Activated T-cell treated with anti-CD3 and anti-CD28 coated beads, Interleukin-2, amount 50 U/mL, for 48 hours (primary cell): ENCODE measurements around the gene BRSK2.
A peak's percentile ranks its signal among the peaks of the same experiment; 100 is the strongest.
"Not testable (repeated sequence)": the region's sequence is repeated elsewhere in the genome, so short reads cannot be mapped to it uniquely, and the experiment has no call there.

Experiments
- DNase-seq, 2 experiments: peaks; one replicate each; pipeline ENCODE4 v3.0.0-alpha.2; 2020

Gene BRSK2

DNA sequence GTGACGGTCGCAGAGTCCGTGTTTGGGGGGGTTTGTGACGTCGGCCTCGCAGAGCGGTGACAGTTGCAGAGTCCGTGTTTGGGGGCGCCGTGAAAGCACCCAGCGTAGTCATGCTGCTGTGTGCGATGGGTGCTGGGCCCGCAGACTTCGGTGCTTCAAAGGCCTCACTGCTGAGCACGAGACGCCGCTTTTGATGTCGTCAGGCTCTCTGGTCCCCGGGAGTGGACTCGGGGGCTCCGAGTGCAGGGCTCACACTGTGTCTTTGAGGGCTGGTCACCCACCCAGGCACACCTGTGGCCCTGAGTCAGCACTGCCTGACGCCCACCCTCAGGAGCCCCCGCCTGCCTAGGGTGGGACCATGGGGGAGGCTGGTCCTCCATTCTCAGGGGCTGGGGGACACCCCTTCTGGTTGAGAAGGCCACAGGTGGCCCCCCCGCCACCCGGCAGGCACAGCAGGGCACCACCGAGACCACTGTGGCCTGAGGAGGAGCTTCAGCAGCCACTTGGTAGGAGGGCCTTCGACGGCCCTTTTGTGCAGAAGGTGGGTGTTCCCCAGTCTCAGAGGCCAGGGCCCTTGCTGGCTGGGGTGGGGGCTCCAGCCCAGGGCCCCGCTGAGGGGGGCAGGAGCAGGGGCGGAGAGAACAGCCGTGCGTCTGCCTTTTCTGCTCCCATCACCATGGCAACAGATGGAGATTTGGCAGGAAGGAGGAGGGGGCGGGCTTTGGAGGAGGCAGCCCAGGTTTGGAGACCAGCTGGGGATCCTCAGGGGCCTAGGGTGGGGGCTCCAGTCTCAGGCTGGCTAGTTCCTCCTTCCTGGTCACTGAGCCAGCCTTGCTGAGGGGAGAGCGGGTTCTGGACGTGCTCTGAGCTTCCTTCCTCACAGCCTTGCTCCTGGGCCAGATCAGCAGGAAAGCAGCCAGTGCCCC is 20.9 kb downstream of the BRSK2 start:
- no peak for DNase-seq

GRCh38 chr11:1411301-1411700 is 21.6 kb downstream of the BRSK2 start:
- no peak for DNase-seq

DNA sequence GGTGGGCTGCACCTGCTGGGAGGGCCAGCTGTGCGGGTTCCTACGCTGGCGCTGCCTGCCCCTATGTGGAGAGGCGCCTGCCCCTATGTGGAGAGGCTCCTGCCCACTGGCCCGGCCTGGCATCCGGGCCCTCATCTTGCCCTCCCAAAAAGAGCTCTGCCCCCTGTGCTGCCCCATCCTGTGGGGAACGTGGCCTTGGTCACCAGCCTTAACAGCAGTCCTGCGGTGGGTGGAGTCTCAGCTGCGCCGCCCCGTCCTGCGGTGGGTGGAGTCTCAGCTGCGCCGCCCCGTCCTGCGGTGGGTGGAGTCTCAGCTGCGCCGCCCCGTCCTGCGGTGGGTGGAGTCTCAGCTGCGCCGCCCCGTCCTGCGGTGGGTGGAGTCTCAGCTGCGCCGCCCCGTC is 22.0 kb downstream of the BRSK2 start:
- DNase-seq = not testable (repeated sequence)

GRCh38 chr11:1412377-1413095 is 22.8 kb downstream of the BRSK2 start:
- DNase-seq = no peak

- DNase-seq = no peak
Observed at GRCh38 chr11:1414650-1415049, 24.9 kb downstream of the BRSK2 start.

DNA sequence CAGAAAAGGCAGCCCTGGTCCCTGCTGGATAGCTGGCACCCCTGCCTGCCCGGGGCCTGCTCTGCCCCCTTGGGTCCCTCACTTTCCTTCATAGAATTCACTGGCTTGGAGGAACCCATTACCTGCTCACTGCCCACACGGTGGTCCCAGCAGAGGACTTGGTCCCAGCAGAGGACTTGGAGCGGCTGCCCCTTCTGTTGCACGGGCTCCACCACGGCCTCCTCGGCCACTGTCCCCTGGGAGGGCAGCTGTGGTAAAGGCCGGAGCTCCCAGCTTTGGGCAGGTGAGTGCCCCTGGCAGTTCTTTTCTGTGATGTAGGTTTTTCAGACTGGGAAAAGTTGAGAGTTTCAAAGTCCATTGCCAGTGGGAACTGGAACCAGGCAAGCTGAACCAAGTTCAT is 25.9 kb downstream of the BRSK2 start:
- no peak for DNase-seq

- DNase-seq = not testable (repeated sequence)
Observed at GRCh38 chr11:1418192-1418795, 28.6 kb downstream of the BRSK2 start.

DNA sequence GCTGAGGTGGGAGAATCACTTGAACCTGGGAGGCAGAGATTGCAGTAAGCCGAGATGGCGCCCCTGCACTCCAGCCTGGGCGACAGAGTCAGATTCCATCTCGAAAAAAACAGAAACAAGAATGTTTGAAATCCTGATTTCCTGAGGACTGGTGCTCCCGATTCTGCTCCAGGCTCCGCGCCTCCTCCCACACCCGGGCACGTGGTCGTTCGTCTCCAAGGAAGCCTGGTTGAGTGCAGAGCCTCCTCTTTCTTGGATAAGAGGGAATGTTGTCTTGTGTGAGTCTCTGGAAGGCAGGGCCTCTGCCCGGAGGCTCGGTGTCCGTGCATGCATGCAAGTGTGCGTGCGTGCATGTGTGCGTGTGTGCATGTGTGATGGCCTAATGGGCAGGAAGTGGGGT is 30.1 kb downstream of the BRSK2 start:
- DNase-seq = no peak

- no peak for DNase-seq
Observed at GRCh38 chr11:1421291-1421690, 31.6 kb downstream of the BRSK2 start.

DNA sequence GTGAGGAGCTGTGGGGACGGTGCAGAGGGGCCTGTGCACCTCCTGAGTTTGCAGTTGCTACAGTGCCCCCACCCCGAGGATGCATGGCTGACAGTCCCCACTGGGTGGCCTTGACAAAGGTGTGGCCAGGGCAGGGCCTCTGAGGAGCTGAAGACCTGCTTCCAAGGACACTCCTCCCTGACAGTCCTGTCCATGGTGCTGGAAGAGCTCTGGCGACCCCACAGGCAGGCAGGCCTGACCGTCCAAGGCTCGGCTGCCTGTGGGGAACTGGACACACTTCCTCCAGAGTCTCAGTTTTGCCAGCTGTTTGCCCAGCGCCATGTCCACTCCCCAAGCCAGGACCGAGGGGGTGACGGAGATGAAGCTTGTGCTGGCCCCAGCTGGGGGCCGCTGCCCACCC is 32.7 kb downstream of the BRSK2 start:
- no peak for DNase-seq

- no peak for DNase-seq
Observed at GRCh38 chr11:1422981-1423380, 33.2 kb downstream of the BRSK2 start.

- DNase-seq = not testable (repeated sequence)
Observed at GRCh38 chr11:1423406-1423805, 33.7 kb downstream of the BRSK2 start.

DNA sequence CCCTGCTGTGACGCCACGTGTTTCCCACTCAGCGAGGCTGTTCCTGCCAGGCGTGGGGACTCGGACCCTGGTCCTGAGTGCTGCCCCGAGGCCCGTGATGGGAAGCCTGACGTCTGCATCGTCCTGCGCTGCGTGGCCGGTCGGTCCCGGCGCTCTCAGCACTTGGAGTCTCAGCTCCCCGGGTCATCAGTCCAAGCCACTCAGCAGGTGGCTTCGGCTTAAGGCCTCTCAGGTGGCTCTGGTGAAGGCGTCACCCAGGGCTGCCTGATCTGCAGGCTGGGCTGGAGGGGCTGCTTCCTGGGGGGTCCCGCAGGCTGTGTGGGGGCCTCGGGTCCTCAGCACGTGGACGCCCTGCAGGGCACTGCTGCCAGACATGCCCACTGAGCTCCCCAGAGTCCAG is 35.3 kb downstream of the BRSK2 start:
- no peak for DNase-seq

DNA sequence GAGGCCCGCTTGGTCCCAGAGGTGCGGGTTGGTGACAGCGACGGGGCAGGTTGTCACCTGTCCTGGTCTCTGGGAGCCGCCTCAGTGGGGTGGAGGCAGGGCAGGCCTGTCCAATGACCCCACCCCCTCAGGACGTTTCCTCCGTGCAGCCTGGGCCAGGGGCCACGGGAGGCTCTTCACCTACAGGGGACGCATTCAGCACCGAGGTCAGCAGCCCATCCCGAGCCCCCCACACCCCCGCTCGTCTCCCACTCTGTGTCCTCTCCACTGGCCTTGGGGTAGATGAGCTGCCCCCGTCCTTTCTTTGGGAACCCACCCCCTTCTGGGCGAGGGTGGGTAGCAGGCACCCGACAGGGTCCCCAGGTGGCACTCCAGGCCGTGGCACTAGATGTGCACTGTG is 35.7 kb downstream of the BRSK2 start:
- no peak for DNase-seq

GRCh38 chr11:1428762-1429316 is 39.1 kb downstream of the BRSK2 start:
- DNase-seq = no peak

- DNase-seq = no peak
Observed at GRCh38 chr11:1433568-1433967, 43.8 kb downstream of the BRSK2 start.

DNA sequence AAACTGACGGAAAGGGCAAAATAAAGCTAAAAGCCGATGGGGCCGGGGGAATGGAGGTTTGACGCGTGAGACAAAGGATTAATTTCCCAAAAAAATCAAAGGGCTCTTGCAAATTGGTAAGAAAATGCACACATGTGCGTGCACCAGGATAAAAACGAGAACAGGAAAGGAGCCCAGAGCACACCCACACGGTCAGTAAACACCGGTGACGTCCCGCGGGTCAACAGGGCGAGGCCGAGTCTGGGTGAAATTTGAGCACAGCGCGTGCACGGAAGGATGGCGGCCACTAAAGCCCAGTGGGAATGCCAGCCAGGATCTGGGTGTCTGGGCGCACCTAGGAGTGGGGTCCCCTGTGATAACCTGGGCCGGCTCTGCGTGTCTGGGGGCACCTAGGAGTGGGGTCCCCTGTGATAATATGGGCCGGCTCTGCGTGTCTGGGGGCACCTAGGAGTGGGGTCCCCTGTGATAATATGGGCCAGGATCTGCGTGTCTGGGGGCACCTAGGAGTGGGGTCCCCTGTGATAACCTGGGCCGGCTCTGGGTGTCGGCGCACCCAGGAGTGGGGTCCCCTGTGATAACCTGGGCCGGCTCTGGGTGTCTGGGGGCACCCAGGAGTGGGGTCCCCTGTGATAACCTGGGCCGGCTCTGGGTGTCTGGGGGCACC is 44.4 kb downstream of the BRSK2 start:
- no peak for DNase-seq

DNA sequence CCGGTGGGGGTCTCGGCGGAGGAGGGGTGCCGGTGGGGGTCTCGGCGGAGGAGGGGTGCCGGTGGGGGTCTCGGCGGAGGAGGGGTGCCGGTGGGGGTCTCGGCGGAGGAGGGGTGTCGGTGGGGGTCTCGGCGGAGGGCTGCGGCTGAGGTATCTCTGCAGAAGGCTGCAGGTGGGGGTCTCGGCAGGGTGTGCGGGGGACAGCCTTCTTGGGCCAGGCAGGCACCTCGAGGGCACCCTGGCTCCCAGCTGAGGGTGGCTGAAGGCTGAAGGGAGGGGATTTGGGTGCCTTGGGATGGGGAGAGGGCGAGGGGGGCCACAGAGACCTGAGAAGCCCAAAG is 45.7 kb downstream of the BRSK2 start:
- not testable (repeated sequence) for DNase-seq

GRCh38 chr11:1435820-1436467 is 46.2 kb downstream of the BRSK2 start:
- DNase-seq = peak in 1 of 2 experiments; percentile 34

DNA sequence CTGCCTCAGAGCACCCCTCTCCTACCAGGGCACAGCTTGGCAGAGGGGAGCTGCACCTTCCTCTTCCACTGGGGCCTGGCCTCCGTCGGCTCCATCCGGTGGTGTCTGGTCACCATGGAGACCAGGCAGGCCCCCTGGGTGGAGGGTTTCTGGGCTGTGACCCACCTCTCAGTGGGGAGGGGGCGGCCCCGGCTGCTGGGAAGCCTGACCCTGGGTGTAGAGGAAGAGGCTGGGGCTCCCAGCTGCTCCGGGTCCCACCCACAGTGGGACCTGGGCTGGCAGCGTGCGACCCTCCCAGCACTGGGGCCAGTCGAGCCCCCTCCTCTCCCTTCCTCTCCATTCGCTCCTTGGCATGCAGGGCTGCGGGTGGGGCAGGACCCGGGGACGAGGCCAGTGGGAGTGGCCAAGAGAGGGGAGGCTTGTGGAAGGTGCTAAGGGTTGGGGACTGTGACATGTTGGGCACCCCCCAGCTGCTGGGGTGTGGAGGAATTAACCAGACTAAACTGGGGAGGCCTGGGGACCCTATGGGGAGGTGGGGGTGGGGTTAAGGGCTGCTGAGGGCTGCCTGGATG is 46.8 kb downstream of the BRSK2 start:
- no peak for DNase-seq

GRCh38 chr11:1437500-1437899 is 47.8 kb downstream of the BRSK2 start:
- no peak for DNase-seq
